Liver (tissue), 9 donors: ENCODE measurements around the gene PCDH9. TPM values are rescaled to one million over a fixed set of nuclear protein-coding genes. Genes with fewer than 3 reads are reported as not detected.

Source experiments
- DNase-seq: peaks from one replicate; pipeline ENCODE4 v3.0.0-alpha.2; 2017; ENCODE audit warnings: low spot score
- H3K27ac ChIP-seq, 2 donors: one replicate each; pipeline ENCODE4 v1.7.0; 2013; ENCODE audit warnings: inconsistent platforms in 2 of 2, low read length in 2 of 2, control low read depth in 1 of 2, low read depth in 1 of 2, mild to moderate bottlenecking in 1 of 2
- H3K27me3 ChIP-seq, 4 donors: one replicate each; pipeline versions ENCODE4 v1.6.1 to v1.7.0; 2013; ENCODE audit warnings: low read length in 3 of 4, inconsistent platforms in 1 of 4, mild to moderate bottlenecking in 1 of 4, moderate library complexity in 1 of 4; ENCODE audit not compliant: control insufficient read depth in 4 of 4, insufficient read depth in 4 of 4
- H3K36me3 ChIP-seq, 4 donors: one replicate each; pipeline versions ENCODE4 v1.6.1 to v1.7.0; 2013; ENCODE audit warnings: low read length in 3 of 4, mild to moderate bottlenecking in 3 of 4, low read depth in 1 of 4, moderate library complexity in 1 of 4; ENCODE audit not compliant: control insufficient read depth in 4 of 4, insufficient read depth in 3 of 4
- H3K4me1 ChIP-seq, 4 donors: one replicate each; pipeline versions ENCODE4 v1.6.1 to v1.7.0; 2013; ENCODE audit warnings: low read length in 3 of 4, mild to moderate bottlenecking in 3 of 4, moderate library complexity in 1 of 4; ENCODE audit not compliant: control insufficient read depth in 4 of 4, insufficient read depth in 4 of 4
- H3K4me3 ChIP-seq, 3 donors: one replicate each; pipeline versions ENCODE4 v1.6.1 to v1.7.0; 2013; ENCODE audit warnings: low read length in 3 of 3, control low read depth in 1 of 3, low read depth in 1 of 3, mild to moderate bottlenecking in 1 of 3
- H3K9ac ChIP-seq, 2 donors: one replicate each; pipeline ENCODE4 v1.7.0; 2013; ENCODE audit warnings: low read length in 2 of 2, mild to moderate bottlenecking in 2 of 2, moderate library complexity in 2 of 2, control low read depth in 1 of 2, low read depth in 1 of 2
- H3K9me3 ChIP-seq, 4 donors: one replicate each; pipeline versions ENCODE4 v1.6.1 to v1.7.0; 2013; ENCODE audit warnings: low read length in 3 of 4; ENCODE audit not compliant: control insufficient read depth in 4 of 4
- ATF3 ChIP-seq: IDR thresholded peaks from 2 replicates; pipeline ENCODE4 v1.6.1; 2016; ENCODE audit warnings: antibody characterized with exemption
- FOXA1 ChIP-seq: IDR thresholded peaks from 2 replicates; pipeline ENCODE4 v1.6.1; 2016; ENCODE audit warnings: antibody characterized with exemption
- FOXA2 ChIP-seq: IDR thresholded peaks from 2 replicates; pipeline ENCODE4 v1.6.1; 2016; ENCODE audit warnings: antibody characterized with exemption
- GABPA ChIP-seq, 2 donors: IDR thresholded peaks in 1 of 2; conservative IDR thresholded peaks in 1 of 2; 2 replicates each; pipeline ENCODE4 v1.6.1; 2016; ENCODE audit warnings: antibody characterized with exemption in 2 of 2, mild to moderate bottlenecking in 1 of 2, moderate library complexity in 1 of 2
- HNF4G ChIP-seq: IDR thresholded peaks from 2 replicates; pipeline ENCODE4 v1.6.1; 2016; ENCODE audit warnings: antibody characterized with exemption
- JUND ChIP-seq, 2 donors: IDR thresholded peaks; 2 replicates each; pipeline ENCODE4 v1.6.1; 2016; ENCODE audit warnings: antibody characterized with exemption in 2 of 2
- NR2F2 ChIP-seq: IDR thresholded peaks from 2 replicates; pipeline ENCODE4 v1.6.1; 2016; ENCODE audit warnings: antibody characterized with exemption
- REST ChIP-seq: IDR thresholded peaks from 2 replicates; pipeline ENCODE4 v1.6.1; 2016; ENCODE audit warnings: antibody characterized with exemption, mild to moderate bottlenecking
- RXRA ChIP-seq, 2 donors: IDR thresholded peaks; 2 replicates each; pipeline ENCODE4 v1.6.1; 2017 to 2018; ENCODE audit warnings: antibody characterized with exemption in 2 of 2, mild to moderate bottlenecking in 1 of 2
- TAF1 ChIP-seq: conservative IDR thresholded peaks from 2 replicates; pipeline ENCODE4 v1.6.1; 2016; ENCODE audit warnings: antibody characterized with exemption, mild to moderate bottlenecking
- YY1 ChIP-seq: IDR thresholded peaks from 2 replicates; pipeline ENCODE4 v1.6.1; 2016; ENCODE audit warnings: antibody characterized with exemption, mild to moderate bottlenecking
- ZBTB33 ChIP-seq: IDR thresholded peaks from 2 replicates; pipeline ENCODE4 v1.6.1; 2016; ENCODE audit warnings: antibody characterized with exemption
- WGBS: extraction: QIAGEN DNeasy Blood & Tissue Kit; methylation state at CpG from one replicate; pipeline ENCODE4 v1.1.7; 2013; 5-methylcytosine and 5-hydroxymethylcytosine counted together
- polyA plus RNA-seq, 2 donors: library from polyadenylated mRNA; stranded (reverse) in 1 of 2; unstranded in 1 of 2; fragments of 200-250 nt in 1 of 2; fragments of >200 nt in 1 of 2; fragmentation: Nextera tagmentation in 1 of 2; extraction: Ambion mirVana in 1 of 2; gene quantifications; one replicate each; pipeline versions ENCODE4 v1.2.1 to v1.2.3, GENCODE V29; 2013 to 2015
- total RNA-seq, 2 donors: library from RNA; depleted of rRNA; stranded (reverse); fragments of >200 nt; gene quantifications; one replicate each; pipeline ENCODE4 v1.2.3, GENCODE V29; 2014
- donor health status: healthy.
- donor health status: healthy.
- donor health status: healthy.
- donor health status: healthy.
- donor health status: healthy.

The PCDH9 gene
- total and polyA plus RNA-seq, 4 donors: 0.90 to 4.0 (median 2.2) TPM

DNA sequence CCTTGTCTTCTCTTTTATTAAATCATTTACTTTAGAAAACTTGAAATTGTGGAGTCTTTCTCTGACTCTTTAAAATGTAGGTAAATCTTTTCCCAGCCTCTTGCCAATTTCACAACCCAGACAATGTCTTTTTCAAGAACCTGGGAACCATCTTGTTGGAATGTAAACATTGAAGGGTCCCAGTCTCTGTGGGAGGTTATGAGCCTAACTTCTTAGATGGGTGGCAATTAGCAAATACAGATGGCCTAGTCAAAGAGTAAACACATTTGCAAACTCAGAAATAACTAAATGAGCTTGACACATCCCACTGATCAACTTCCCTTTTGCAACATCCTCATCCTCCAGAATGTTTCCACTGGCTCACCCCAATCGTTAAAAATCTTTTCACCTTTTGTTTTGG is 721.0 kb downstream of the PCDH9 start (continued):
- TF ChIP-seq REST: no peak

DNA sequence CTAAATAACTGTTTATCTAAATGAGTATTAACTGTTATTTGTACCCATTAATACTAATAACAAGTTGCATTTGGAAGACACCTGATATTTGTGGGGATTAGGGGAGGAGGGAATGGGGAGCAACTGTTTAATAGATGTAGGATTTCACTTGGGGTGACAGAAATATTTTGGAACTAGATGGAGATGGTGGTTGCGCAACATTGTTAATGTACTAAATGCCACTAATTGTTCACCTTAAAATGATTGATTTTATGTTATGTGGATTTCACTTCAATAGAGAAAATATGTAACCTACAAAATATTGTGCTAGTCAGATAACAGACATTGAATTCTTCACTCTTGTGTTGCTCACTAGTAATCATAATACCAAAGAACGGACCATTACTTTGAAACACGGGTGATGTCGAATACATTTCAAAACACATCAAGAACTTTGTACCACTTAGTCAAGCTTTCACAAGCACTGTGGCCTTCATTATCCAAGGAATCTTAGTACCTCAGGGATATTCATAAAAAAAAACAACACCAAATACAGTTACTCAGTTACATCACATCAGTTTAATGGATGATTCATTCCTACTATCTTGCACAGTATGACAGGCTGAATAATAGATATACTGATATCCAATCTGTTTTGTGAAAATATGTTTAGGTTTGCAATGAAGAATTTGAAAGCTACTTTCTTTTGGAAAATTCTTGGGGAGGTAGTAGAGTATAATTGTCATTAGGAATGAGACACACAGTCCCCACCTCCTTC is 721.8 kb downstream of the PCDH9 start:
- 84% methylated on average over 4 of the region's 4 CpGs for WGBS
- DNase-seq: no peak
- no peak overlapping the region for H3K9ac ChIP-seq

DNA sequence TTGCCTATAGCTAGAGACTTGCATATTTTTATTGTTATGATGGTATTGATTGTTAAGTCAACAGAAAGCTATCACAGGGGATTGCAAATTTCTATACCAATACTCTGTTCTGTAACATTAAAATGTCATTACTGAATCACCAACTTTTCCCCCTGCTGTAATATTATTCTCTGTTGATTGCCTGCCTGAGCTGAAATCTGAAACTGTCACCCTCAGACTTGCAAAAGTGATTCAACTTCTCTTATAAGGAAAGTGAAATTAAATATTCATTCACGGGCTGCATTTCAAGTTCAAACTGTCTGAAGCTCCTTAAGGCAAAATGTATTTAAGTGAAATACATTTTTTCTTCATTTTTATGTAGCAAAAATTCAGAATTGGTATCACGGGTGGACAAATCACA is 723.2 kb downstream of the PCDH9 start:
- H3K4me1 ChIP-seq: no peaks in the 10 kb centered on the region
- no peaks in the 10 kb centered on the region for H3K27me3 ChIP-seq
- no peaks in the 10 kb centered on the region for H3K9me3 ChIP-seq
- DNase-seq: no peak
- H3K27ac ChIP-seq: no peak overlapping the region
- no peak overlapping the region for H3K4me3 ChIP-seq
- no peak overlapping the region for H3K9ac ChIP-seq
- H3K36me3 ChIP-seq: no peaks in the 10 kb centered on the region
- WGBS: 71% methylated on average over 2 of the region's 2 CpGs
- TF ChIP-seq YY1 (no peak), ZBTB33 (no peak), GABPA (IDR thresholded peaks at IDR 0.05 in 1 of 2, conservative IDR thresholded peaks at IDR 0.05 in 1 of 2) (no peak), ATF3 (no peak), REST (no peak), JUND (IDR thresholded peaks at IDR 0.05) (no peak), FOXA2 (no peak), TAF1 (no peak), FOXA1 (no peak)

More for the DNA sequence above, 721.8 kb downstream of the PCDH9 start:
- no peaks in the 10 kb centered on the region for H3K9me3 ChIP-seq
- no peak for TF ChIP-seq YY1
- no peak for TF ChIP-seq JUND (IDR thresholded peaks at IDR 0.05)
- no peak for TF ChIP-seq RXRA (IDR thresholded peaks at IDR 0.05)
- no peak for TF ChIP-seq REST
- TF ChIP-seq HNF4G: no peak
- no peak for TF ChIP-seq NR2F2
- no peaks in the 10 kb centered on the region for H3K4me1 ChIP-seq
- H3K27me3 ChIP-seq: no peaks in the 10 kb centered on the region
- no peak overlapping the region for H3K27ac ChIP-seq
- H3K4me3 ChIP-seq: no peak overlapping the region
- no peaks in the 10 kb centered on the region for H3K36me3 ChIP-seq
